C4-2B (cell line): ENCODE results near the gene LGI2.

ENCODE experiments used
- ZFX ChIP-seq: fragments of 450-650 bp; IDR thresholded peaks from 2 replicates; pipeline ENCODE4 v1.6.1; 2017
- TF ChIP-seq, protein P1 (sequence below): fragments of 450-650 bp; conservative IDR thresholded peaks from 2 replicates; pipeline ENCODE4 v1.5.1; 2017; ENCODE audit warnings: mild to moderate bottlenecking

DNA sequence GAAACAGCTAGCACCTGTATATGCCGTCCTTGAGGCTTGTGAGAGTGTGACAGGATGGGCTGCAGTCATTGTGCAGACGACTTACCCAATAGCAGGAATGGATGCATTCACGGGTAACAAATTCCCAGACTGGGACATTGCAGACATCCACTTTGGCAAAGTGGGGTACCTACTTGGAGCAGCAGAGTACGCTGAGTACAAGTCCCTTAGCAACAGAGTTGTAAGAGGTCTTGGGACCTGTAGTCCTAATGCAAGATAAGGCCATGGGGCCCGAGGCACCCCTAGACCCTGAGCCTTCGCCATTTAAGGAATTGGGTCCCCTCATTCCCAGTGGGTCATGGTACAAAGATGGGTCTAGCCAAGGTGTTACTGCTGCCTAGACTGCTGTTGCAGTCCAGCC lies 62.5 kb downstream of the LGI2 start:
- TF ChIP-seq, protein P1, sequence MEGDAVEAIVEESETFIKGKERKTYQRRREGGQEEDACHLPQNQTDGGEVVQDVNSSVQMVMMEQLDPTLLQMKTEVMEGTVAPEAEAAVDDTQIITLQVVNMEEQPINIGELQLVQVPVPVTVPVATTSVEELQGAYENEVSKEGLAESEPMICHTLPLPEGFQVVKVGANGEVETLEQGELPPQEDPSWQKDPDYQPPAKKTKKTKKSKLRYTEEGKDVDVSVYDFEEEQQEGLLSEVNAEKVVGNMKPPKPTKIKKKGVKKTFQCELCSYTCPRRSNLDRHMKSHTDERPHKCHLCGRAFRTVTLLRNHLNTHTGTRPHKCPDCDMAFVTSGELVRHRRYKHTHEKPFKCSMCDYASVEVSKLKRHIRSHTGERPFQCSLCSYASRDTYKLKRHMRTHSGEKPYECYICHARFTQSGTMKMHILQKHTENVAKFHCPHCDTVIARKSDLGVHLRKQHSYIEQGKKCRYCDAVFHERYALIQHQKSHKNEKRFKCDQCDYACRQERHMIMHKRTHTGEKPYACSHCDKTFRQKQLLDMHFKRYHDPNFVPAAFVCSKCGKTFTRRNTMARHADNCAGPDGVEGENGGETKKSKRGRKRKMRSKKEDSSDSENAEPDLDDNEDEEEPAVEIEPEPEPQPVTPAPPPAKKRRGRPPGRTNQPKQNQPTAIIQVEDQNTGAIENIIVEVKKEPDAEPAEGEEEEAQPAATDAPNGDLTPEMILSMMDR: no peak
- TF ChIP-seq ZFX: no peak
